NCI-H510A treated with DMSO at 0.1 percent for 48 hours (cell line): ENCODE results near the gene COQ2.
"Not testable (repeated sequence)": the region's sequence is repeated elsewhere in the genome, so short reads cannot be mapped to it uniquely, and the experiment has no call there.

Experiments used
- DNase-seq: peaks from one replicate; lab custom pipeline; 2025; lab: John Stamatoyannopoulos, UW

COQ2 gene, protein sequence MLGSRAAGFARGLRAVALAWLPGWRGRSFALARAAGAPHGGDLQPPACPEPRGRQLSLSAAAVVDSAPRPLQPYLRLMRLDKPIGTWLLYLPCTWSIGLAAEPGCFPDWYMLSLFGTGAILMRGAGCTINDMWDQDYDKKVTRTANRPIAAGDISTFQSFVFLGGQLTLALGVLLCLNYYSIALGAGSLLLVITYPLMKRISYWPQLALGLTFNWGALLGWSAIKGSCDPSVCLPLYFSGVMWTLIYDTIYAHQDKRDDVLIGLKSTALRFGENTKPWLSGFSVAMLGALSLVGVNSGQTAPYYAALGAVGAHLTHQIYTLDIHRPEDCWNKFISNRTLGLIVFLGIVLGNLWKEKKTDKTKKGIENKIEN

DNA sequence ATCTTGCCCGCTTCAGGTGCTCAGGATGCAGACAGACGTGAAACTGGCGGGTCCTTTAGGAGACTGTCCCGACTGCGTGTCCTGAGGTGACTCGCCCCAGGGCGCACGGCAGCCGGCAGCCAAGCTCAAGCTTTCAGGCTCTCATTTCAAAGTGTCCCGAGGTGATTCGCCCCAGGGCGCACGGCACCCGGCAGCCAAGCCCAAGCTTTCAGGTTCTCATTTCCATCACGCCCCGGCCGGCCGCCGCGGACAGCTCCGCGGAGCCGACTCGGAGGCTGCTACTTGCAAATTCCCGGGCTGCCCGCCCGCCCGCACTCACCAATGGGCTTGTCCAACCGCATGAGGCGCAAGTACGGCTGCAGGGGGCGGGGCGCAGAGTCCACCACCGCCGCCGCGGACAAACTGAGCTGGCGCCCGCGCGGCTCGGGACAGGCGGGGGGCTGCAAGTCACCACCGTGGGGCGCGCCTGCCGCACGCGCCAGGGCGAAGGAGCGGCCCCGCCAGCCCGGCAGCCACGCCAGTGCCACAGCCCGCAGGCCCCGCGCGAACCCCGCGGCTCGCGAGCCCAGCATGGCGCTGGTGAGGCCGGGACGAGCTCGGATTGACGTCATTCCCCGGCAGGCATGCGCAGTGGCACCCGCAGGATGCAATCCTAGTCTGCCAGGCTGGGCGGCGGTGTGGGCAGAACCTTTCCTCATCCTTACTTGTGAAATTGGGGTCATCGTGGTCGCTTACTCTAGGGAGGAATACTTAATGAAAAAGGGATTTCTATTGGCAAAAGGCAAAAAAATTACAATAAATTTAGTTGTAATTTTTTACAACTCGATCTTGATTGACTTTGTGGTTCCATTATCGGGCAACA, at the start of gene COQ2:
TSS of gene COQ2 (minus strand) at position 606 of the 862 bp plus-strand sequence. CDS start at position 572, 34 bp downstream.
- DNase-seq, result peak; percentile 92

DNA sequence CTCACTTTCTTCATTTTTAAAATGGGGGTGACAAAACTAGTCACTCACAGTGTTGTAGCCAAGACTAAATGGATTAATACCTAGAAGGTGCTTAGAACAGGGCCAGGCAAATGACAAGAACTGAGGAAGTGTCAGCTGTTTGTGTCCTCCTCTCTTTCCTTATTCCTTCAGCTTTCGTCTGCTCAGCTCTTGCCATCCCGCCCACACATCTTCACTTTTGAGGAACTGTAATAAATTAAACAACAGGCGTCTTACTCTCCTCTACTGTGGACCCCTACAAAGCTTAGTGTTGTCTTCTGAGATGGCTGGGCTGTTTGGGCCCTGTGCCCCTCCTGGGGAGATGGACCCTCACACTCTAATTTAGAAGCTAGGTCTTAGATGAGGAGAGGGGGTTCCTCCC, 47.4 kb upstream of the COQ2 start:
- no peak for DNase-seq

DNA sequence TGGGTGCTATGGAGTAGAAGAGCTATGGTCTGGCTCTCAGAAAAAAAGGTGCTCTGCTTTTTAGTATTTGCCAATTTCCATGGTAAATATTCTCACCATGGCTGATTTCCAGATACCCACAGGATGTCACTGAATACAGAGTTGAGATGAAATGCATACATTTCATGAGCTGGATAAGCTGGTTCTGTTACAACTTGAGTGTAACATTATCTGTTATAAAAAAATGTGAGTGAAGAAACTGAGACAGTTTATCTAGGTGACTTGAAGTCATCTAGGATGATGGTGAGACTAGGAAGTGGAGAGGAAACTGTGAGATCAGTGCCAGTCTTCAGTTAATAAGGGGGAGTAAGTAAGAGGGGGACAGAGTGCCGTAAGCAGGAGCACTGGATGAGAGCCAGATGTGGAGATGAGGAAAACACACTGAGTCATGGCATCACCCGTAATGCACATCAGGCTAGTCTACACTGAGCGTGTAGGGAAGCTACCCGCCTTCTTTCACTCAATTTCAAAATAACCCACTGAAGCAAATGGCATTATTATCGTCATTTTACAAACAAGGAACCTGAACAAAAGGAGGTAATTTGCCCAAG, 45.0 kb upstream of the COQ2 start:
- no peak for DNase-seq

DNA sequence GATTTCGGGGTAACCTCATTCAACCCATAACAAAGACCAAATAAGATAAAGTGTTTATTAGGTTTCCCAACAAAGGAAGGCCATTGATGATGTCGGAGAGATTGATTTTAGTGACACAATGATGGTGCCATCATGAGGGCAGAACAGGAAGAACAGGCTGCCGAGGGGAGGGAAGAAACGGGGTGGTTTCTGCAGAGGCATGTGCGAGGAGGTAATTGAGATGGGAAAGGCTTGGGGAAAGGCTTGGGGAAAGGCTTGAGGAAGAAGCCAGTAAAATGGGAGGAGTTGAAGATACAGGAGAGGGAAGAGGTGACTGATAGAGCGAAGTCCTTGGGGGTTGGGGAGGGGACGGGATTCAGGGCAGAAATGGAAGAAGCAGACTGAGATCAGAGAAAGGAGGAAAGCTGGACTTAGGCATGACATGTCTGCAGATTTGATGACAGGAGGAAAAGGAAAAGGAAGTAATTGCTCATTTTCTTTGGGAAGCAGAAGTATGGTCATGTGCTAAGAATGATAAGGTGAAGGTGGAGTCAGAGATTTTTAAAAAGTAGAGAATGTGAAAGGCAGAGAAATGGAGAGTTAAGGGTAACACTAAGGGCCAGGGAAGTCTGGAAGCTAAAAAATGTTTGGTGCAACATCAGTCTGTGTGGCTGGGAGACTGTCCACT, 44.1 kb upstream of the COQ2 start:
- no peak for DNase-seq

DNA sequence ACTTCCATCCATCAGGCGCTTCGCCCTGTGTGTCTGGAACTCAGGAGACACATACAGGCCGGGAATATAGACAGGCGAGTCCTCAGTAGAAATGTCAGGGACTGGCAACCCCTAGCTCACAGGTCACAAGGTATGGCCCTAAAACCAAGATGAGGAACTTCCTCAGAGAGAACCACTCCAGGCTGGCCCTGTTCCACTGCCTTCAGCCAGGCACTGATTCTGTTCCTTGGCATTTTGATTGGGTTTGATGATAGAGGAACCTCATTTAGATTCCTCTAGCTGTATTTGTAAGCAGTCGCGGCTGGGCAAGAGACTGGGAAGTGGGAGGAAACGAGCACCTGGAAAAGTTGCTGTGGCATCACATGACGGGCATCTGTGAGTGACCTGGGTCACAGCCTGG, 41.9 kb upstream of the COQ2 start:
- DNase-seq, result no peak

DNA sequence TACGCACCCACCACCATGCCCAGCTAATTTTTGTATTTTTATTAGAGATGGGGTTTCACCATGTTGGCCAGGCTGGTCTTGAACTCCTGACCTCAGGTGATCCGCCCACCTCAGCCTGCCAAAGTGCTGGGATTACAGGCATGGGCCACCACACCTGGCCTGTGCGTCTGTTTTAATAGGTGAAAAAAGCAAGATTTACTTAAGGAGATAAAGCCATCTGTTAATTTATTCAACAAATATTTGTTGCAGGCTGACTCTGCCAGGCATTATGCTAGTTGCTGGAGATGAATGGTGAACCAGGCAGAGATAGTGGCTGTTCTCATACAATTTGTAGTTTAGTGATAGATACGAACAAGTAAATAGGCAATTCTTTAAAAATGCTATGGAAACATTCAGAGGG, 40.7 kb upstream of the COQ2 start:
- DNase-seq, result not testable (repeated sequence)

DNA sequence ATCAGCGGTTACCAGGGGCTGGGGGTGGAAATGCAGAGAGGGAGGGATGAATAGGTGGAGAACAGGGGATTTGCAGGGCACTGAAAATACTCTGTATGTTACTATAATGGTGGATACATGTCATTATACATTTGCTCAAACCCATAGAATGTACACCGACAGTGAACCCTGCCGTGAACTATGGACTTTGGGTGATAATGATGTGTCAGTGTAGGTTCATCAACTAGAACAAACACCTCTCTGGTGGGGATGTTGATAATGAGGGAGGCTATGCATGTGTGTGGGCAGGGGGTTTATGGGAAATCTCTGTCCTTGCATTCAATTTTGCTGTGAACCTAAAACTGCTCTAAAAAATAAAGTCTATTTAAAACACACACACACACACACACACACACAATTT, 38.5 kb upstream of the COQ2 start:
- no peak for DNase-seq

DNA sequence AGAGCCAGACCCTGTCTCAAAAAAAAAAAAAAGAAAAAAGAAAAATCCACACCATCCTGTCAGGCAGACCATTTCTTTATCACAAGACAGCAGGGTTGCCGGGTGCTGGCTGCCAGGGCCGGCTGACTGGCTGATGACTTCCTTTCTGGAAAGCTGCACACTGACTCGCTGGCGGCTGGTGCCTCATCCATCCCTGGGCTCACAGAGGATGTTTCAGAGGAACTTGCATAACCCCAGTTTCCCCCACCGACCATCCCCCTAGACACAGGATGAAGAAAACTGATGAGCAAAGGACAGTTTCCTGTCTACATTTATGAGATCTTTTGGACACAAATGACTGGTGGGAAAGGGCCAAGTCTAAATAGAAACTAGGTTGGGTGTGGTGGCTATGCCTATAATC, 36.0 kb upstream of the COQ2 start:
- no peak for DNase-seq

DNA sequence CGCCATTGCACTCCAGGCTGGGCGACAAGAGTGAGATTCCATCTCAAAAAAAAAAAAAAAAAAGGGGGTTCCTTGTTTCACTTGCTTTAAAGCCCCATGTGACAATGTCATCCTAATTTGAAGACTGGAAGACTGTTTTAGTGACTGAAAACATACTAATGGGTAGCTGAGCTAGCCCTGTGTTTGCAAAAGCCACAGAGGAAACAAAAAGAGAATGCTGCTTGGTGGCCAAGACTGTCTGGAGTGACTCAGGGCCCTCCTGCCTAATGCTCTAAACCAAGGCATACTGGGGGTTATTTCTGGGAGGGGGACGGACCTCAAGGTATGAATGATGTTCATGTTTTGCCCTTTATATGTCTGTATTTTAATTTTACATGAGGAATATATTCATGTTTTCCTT, 34.1 kb upstream of the COQ2 start:
- no peak for DNase-seq

DNA sequence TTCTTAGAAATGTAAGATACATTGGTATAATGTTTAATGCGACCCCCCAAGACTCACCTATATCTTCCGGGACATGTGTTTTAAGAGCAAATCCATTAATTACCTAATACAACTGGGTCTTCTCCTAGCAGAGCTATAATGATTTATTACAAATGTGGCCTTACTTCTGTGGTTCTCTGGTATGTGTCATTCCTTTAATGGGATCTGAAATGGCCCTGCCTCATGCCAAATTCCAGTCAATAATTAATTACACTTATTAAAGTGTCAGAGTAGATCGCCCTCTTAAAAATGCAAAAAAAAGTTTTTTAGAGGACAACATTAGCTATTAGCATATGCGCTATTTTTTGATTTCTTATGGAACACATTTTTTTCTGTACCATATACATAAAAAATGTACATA, 33.1 kb upstream of the COQ2 start:
- no peak for DNase-seq

DNA sequence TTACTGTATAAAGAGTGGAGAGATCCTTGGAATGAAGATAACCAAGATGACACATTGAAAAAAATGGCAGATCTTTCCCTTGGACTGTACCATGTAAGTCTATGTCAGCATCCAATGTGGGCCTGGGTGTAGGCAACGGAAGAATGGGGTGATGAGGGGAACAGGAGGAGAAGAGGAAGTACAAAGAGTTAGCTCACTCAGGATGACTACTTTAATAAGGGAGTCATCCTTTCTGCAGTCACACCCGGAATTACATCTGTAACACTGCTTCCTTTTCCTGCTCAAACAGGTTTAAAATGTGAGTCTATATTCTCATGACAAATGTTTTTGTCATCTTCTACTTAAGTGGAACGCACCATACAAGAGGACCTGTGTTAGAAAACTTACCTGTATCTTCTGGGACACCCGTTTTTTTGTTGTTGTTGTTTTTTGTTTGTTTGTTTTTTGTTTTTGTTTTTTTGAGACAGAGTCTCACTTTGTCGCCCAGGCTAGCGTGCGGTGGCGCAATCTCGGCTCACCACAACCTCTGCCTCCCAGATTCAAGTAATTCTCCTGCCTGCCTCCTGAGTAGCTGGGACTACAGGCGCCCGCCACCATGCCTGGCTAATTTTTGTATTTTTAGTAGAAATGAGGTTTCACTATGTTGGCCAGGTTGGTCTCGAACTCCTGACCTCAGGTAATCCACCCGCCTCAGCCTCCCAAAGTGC, 32.0 kb upstream of the COQ2 start:
- DNase-seq, result no peak

DNA sequence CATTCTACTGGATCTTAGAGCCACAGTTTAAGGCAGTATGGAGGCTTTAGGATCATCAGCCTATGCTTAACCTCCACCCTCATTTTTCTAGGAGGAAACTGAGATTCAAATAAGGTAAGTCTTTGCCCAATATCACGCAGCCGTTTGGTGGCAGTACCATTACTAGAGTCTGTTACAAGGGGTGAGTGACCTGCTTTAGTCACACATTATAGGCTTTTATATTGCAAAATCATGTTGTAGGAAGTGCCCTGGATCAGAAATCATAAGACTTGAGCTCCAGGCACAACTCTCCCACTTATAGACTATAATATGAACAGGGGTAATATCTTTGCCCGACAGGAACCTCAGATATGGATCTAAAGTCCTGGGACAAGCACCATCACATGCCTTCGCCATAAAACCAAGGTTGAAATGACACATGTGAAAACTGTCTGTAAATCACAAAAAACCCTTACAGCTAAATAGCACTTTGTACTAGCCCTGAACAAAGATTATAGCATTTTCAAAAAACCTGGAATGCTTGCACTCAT, 30.8 kb upstream of the COQ2 start:
- no peak for DNase-seq

DNA sequence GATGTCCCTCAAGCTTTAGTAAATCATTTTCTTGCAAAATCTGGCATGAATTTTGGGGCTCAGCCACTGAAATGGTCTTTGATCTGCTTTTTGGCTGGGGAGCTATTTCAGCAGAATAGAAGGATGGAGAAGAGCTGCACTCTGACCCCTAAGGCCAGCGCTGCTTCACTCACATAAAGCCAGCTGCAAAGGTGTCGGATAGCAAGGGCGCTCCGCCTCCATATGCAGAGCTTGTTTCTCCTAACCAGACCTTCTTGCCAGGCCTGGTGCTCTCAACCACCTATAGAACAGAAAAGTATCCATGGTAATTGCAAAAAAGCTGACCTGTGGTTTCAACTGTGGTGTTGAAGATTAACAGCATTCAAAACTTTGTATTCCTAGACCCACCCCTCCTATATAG, 24.1 kb upstream of the COQ2 start:
- no peak for DNase-seq

DNA sequence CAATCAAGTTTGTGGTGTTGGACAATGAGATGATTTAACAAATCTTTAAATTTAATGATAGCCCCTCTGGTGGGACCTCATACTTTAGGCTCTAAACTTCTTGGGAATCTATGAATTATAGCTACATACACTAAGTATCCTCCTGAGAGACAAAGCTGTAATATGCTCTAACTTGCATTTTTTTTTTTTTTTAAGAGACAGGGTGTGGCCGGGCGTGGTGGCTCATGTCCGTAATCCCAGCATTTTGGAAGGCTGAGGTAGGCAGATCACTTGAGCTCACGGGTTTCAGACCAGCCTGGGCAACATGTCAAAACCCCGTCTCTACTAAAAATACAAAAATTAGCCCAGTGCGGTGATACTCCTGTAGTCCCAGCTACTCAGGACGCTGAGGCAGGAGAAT, 23.3 kb upstream of the COQ2 start:
- DNase-seq, result no peak

DNA sequence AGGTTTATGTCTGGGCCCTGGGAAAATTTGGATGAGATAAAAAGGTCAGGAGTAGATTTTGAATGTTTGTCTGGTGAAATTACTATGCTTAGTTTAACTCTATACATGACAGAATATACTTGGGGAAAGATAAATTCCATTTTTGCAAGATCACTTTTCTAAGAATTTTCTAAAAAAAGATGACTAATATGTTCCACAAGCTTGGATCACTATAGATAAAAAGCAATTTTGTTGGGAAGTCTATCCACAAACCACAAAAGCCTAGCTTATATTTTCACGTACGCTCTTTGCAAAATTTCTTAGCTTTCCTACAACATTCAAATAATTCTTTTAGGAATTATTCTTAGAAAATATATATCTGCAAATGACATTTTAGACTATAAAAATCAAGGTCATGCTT, 20.6 kb upstream of the COQ2 start:
- DNase-seq, result no peak

DNA sequence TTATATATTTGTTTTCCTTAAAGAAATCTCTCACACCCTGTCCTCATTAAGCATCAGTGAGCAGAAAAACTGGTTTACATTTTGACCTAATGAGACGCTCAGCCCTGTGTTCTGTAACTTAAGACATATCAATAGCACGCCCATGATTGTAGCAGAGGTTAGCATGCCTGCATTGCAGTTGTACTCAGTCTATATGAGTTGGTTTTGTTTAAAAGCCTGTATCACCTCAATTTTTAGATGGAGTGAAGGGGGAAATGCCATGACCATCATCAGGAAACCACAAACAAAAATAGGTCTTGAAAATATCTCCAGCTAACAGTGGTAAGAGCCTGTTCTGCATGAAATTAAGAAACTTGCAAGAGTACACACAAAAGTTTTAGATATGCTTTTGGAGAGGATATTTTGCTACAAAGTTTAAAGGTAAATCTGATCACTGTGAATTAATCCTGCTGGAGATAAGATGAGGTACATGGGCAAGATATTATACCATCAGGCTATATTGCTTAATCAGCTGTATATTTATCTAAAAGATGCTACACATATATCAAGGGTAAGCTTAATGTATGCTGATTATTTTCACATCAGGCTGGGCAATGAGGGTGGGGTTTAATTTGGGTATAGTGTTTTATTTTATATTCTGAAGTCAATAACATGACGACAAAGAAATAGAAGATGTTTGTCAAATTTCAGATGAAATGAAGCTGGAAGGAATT, 13.1 kb upstream of the COQ2 start:
- DNase-seq, result no peak

DNA sequence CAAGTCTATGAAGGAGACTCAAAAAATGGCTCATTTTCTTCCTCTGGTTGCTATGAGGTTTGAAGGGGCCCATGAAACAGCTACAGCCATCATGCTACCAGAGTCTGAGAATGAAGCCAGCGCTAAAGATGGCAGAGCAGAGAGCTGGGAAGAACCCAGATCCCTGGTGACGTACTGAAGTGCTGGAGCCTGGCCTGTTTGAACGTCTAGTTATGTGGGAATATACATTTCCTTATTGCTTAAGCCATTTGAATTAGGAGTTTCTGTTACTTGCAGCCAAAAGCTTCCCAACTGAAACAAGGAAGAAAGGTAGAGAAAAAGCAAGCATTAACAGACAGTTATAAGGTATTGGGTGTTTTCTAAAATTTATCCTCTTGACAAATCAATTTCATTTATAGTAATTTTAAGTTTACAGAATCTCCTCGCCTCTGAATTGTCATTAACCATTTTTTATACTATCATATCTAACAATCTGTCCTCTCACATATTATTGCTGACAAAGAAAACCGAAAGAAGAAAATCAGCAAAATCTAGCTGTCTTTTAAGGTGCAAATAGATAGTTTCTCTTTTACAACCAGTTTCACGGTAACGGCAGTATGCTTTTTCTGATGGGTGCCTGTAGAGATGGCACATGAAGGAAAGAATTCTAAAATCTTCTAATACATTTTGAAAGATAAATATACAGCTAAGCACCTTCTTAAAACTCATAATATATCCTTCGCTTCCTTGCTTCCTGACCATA, 8.9 kb upstream of the COQ2 start:
- no peak for DNase-seq

DNA sequence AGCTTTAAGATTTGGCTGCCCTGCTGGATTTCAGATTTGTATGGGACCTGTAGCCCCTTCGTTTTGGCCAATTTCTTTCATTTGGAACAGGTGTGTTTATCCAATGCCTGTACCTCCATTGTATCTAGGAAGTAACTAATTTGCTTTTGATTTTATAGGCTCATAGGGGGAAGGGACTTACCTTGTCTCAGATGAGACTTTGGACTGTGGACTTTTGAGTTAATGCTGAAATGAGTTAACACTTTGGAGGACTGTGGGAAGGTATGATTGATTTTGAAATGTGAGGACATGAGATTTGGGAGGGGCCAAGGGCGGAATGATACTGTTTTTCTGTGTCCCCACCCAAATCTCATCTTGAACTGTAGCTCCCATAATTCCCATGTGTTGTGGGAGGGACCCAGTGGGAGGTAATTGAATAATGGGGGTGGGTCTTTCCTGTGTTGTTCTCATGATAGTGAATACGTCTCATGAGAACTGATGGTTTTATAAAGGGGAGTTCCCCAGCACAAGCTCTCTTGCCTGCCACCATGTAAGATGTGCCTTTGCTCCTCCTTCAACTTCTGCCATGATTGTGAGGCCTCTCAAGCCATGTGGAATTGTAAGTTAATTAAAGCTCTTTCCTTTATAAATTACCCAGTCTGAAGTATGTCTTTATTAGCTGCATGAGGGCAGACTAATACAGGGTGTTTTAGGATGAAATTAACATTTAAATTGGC, 5.6 kb upstream of the COQ2 start:
- not testable (repeated sequence) for DNase-seq

DNA sequence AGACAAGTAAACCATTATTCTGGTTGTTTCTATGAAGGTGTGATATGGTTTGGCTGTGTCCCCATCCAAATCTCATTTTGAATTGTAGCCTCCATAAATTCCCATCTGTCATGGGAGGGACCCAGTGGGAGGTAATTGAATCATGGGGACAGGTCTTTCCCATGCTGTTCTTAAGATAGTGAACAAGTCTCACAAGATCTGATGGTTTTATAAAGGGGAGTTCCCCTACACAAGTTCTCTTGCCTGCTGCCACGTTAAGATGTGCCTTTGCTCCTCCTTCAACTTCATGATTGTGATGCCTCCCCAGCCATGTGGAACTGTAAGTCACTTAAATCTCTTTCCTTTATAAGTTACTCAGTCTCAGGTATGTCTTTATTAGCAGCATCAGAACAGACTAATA, 3.8 kb upstream of the COQ2 start:
- DNase-seq, result not testable (repeated sequence)

DNA sequence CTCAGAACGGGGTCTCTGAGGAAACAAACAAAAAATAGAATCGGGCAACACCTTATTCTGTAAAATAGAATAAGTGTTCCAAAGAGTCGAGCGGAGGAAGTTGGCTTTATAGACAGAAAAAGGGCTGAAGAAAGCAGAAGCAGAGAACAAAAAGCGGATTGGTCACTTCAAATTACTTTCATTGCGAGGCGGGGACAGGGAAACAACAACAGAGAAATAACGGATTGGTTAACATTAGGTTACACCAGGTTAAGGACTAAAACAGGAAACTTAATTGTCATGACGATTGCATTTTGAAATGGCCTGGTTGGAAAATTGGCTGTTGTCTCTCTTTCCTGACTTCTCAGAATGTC, 433 bp upstream of the COQ2 start:
- peak; percentile 43 for DNase-seq
